ENCODE data around the gene CYP2U1.

Gene CYP2U1

GRCh38 chr4:107991945-107992630 is 60.7 kb downstream of the CYP2U1 start:
- no peak overlapping the region for H3K4me3 ChIP-seq (ENCODE audit: low read depth, low read length)
- TF ChIP-seq CTCF (IDR thresholded peaks at IDR 0.05; ENCODE audit: low read depth, low read length, missing control alignments), result no peak
- no peak for DNase-seq (ENCODE audit: low read depth)
- in situ Hi-C loops (cut with HindIII; ENCODE audit: low sequenced_read_pairs), result no loop called here

GRCh38 chr4:107993969-107994368 is 62.6 kb downstream of the CYP2U1 start:
- TF ChIP-seq CTCF (IDR thresholded peaks at IDR 0.05; ENCODE audit: low read depth, low read length, missing control alignments), result no peak
- no peak for DNase-seq (ENCODE audit: low read depth)
- in situ Hi-C loops (cut with HindIII; ENCODE audit: low sequenced_read_pairs), result no loop called here
- H3K4me3 ChIP-seq (ENCODE audit: low read depth, low read length), result no peak overlapping the region

DNA sequence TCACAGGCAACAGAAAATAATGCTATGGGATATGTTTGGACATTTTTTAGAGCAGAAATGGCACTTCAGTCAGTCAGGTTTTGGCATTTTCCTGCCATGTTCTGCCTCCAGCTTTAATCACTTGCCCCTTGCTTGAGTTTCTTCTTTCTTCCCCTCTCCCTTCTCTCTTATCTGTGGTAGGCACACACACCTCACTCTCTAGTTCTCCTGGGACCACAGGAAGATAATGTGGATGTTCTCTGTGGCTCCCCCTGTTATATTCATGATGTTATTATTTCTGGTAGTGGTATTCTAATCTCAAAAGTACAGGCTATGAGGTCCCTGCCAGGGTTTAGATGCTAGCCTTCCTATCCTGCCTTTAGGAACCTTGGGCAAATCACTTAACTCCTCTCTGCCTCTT is 63.5 kb downstream of the CYP2U1 start:
- no peak for TF ChIP-seq CTCF (IDR thresholded peaks at IDR 0.05; ENCODE audit: low read depth, low read length, missing control alignments)
- DNase-seq (ENCODE audit: low read depth), result no peak
- H3K4me3 ChIP-seq (ENCODE audit: low read depth, low read length), result no peak overlapping the region
- in situ Hi-C loops (cut with HindIII; ENCODE audit: low sequenced_read_pairs), result no loop called here

DNA sequence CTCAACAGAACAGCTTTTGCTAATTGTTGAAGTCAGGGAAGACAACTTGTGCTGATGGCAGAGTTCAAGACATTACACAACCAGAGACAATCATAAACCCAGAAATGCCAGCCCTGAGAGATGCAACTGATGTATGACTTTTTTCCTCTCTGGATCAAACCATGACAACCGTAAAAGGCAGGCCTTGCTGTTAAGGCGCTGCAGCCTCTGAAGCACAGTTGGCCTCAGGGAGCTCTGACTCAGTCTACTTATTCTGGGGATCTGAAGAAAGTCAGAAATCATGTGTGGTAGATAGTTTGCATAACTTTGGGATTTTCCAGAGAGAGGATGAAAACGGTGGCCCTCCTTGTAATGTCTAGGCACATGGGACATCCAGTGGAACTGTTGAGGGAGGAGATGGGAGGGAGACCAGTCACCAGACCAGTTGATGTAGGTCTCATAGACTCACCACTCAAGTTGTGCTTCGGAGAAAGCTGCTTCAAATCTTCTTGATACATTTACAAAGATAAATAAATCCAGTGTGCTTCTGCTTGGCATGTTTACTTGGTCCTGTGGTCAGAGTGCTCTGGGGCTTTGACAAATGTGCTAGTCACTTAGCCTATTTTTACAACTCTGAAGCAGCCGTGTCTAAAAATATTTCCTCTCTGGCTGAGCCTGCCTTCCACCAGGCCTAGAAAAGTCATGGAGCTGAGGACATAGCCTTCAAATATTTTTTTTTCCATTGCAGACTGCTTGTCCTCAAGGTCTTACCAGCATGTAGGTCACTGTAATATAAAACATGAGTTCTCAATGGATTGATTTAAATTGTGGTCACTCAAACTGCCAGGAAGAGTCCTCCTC is 65.8 kb downstream of the CYP2U1 start:
- no peak for TF ChIP-seq CTCF (IDR thresholded peaks at IDR 0.05; ENCODE audit: low read depth, low read length, missing control alignments)
- in situ Hi-C loops (cut with HindIII; ENCODE audit: low sequenced_read_pairs), result no loop called here
- no peak for DNase-seq (ENCODE audit: low read depth)
- H3K4me3 ChIP-seq (ENCODE audit: low read depth, low read length), result no peak overlapping the region

DNA sequence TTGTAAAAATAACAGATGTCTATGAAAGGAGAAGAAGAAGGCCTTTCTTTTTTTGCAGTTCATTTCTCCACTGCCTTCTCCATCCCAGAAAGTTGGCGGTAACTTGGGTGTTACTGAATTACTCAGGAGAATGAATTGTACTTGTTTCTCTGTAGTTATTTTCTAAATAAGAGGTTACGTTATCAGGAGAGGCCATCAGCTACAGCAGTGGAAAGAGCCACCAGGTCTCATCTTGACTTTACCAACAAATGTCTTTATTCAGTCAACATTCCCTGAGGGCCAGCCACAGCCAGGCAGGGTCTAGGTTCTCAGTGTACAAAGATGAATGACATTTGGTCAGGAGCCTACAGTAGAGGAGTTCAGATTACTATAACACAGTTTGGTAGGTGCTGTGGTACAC is 66.4 kb downstream of the CYP2U1 start:
- in situ Hi-C loops (cut with HindIII; ENCODE audit: low sequenced_read_pairs), result no loop called here
- TF ChIP-seq CTCF (IDR thresholded peaks at IDR 0.05; ENCODE audit: low read depth, low read length, missing control alignments), result no peak
- DNase-seq (ENCODE audit: low read depth), result no peak

DNA sequence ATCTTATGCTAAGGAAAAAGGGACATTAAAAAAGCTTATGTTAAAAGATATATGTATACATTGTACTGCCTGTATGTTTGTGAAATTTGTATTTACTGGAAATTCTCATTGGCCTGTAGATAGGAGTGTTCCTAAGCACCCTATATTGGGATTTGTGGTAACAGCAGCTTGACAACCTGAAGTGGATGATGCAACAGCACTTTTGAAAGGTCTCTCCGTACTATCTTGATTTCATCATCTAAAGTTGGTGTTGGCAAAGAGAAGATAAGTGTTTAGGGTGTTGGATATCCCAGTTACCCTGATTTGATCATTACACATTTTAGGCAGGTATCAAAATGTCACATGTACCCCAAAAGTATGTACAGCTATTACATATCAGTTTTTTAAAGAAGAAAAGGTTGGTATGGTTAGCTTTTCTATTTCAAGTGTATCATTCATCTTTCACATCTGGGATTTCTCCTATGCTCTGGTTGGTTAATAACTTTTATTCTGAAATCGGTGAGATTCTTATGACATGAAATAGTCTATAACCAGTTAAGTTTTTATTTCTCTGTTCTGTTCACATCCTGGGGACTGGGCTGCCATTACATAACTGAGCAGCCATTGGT is 68.7 kb downstream of the CYP2U1 start:
- H3K4me3 ChIP-seq (ENCODE audit: low read depth, low read length), result no peak overlapping the region
- in situ Hi-C loops (cut with HindIII; ENCODE audit: low sequenced_read_pairs), result no loop called here
- DNase-seq (ENCODE audit: low read depth), result no peak
- no peak for TF ChIP-seq CTCF (IDR thresholded peaks at IDR 0.05; ENCODE audit: low read depth, low read length, missing control alignments)

More for the DNA sequence above, 66.4 kb downstream of the CYP2U1 start:
- H3K4me3 ChIP-seq (ENCODE audit: low read depth, low read length), result no peak overlapping the region
